ENCODE results near the gene RAMP2.

- TF ChIP-seq, protein P1, sequence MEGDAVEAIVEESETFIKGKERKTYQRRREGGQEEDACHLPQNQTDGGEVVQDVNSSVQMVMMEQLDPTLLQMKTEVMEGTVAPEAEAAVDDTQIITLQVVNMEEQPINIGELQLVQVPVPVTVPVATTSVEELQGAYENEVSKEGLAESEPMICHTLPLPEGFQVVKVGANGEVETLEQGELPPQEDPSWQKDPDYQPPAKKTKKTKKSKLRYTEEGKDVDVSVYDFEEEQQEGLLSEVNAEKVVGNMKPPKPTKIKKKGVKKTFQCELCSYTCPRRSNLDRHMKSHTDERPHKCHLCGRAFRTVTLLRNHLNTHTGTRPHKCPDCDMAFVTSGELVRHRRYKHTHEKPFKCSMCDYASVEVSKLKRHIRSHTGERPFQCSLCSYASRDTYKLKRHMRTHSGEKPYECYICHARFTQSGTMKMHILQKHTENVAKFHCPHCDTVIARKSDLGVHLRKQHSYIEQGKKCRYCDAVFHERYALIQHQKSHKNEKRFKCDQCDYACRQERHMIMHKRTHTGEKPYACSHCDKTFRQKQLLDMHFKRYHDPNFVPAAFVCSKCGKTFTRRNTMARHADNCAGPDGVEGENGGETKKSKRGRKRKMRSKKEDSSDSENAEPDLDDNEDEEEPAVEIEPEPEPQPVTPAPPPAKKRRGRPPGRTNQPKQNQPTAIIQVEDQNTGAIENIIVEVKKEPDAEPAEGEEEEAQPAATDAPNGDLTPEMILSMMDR (IDR thresholded peaks at IDR 0.05) = no peak
- TF ChIP-seq POLR2A (IDR thresholded peaks at IDR 0.05) = no peak
- no peak for TF ChIP-seq EP300 (IDR thresholded peaks at IDR 0.05)
Measured at GRCh38 chr17:42795465-42795864, 34.4 kb downstream of the RAMP2 start.
